OCI-M2 (cell line): Measurements from ENCODE around the gene MAST4.

Source experiments
- DNase-seq: peaks from one replicate; lab custom pipeline; 2025; ENCODE audit not compliant: unreplicated experiment; lab: John Stamatoyannopoulos, UW

Gene MAST4

DNA sequence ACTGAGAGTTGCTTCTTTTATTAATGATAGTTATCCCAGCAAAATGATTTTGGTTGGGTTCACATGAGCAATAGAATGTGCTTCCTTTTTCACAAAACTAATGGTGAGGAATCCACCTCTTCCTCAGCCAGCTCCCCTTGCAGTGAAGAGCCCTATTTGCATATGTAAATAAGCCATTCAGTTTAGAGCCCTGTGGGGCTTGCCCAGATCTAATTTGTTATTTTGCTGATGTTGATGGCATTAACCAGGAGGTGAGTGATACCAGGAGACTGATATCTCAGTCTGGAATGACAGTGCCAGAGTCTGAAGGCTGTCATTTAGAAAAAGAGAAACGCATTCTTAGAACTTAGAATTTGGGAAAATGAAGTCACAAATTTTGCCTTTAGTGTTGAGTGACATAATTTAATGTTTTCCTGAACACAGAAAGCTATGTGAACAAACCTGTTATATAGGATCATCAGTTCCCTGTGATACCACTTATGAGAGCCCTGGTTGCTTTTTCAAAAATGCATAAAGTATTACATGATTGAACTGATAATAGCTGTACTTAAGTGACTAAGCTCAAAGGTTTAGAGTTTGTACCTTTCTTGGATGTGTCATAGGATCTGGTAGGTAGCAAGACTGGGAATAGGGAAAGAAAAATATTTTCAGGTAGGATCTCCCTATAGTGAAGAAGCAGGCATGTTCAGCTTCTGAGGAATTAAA is 271.6 kb downstream of the MAST4 start:
- DNase-seq: no peak

- no peak for DNase-seq
Observed at GRCh38 chr5:66869347-66869746, 273.2 kb downstream of the MAST4 start.

DNA sequence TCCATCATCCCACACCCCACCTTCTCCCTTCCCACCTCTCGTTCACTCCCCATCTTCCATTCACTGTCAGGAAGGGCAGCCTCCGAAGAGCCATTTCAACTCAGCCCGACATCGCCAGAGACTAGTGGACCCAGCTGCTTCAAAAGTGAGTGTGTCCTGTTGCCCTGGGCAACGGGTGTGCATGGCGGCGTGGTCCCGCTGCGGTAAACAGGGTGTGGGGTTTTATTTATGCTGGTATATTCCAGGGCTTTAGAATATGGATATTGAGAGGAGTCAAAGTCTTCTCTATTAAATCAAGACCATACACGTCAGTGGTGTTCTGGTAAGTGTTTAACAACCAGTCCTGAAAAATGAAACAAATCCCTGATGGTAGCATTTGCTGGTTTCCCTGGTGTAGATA is 274.5 kb downstream of the MAST4 start:
- DNase-seq: no peak

- DNase-seq: no peak
Observed at GRCh38 chr5:66871651-66872050, 275.5 kb downstream of the MAST4 start.

GRCh38 chr5:66872736-66873331 is 276.6 kb downstream of the MAST4 start:
- no peak for DNase-seq

DNA sequence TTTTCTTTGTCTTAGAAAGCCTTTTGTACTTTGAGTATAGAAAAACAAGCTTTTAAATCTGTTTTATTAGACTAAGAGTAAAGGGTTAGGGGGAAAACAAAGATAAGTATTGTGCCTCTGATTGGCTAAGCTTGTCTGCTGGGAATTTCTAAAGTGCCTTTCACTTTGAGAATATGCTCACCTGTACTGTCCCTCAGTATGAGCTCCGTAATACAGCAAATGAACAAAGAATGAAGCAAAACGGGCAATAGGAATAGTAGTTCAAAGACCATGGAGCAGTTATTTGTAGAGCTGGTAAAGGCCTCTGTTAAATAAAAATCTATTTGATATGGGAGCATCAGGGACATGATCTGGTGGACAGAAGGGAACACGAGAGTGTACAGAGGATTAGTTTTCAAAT is 277.8 kb downstream of the MAST4 start:
- DNase-seq: no peak

DNA sequence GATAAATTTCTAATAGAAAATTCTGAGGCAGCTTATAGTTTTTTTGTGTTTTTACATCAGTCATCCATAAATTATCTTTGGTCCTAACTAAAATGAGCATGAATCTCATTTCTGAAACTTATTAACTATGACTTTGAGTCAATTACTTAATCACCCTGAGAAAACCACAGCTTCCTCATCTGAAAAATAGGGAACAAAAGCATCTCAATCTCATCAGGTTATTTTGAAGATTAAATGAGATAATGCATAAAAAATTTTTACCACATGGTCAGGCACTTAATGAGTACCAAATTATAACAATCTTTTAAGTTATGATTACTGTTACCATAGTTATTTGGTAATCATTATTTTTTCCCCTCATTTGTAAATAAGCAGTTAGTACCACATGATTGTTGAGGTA is 279.1 kb downstream of the MAST4 start:
- no peak for DNase-seq

DNA sequence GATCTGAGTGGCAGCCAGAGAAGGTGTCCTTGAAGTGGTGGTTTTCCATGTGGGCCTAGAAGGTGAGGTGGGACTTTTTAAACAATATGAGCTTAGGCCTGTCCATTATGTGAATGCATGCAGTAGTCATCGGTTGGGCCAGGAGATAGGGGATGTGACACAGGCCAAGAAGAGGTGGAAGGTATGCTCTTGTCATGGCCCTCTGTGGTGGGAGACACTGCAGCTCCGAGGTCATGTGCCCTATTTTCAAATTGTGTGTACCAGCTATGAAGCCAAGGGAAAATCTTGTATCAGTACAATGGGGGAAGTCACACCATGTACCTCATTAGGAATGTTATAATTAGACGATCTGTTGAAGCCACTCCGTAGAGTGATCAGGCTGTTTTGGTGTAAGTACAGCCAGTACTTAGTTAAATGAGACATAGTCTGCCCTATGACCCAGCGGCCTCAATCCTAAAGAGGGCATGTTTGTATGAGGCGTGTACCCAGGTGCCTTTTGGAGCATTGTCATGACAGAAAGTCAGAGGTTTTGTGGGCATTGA is 280.1 kb downstream of the MAST4 start:
- no peak for DNase-seq

DNA sequence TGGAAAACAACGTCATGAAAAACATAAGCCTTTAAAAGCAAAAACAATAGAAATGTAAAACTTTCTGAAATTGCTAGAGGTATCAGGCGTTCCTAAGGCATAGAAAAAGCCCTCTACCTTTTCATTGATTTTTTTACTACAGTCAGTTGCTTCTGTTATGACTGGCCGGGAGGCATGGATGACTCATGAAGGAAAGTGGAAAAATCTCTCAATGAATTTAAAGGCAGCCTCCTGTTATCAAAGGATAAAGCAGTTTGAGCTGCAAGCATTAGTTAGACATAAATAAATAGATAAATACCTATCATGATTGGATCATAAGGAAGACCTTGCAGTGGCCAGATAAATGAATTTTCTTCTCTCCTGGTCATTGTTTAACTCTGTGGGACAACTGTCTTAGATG is 281.6 kb downstream of the MAST4 start:
- no peak for DNase-seq

DNA sequence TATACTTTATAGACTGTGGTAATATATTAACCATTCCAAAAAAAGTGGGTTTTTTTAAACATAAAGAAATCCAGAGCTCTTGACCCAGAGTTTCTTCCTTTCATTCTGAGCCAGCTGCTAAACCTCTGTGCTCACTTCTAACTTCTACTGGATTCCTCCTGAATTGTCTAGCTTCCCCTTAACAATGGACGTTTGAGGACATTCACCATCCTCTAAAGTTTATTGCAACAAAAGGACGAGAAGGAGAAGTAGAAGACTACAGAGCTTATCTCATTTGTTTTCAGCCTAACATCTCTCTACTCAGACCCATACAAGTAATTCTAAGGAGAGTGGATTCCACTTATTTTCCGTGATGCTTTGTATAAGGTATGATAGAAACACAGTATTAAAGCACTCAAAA is 284.2 kb downstream of the MAST4 start:
- DNase-seq: no peak

DNA sequence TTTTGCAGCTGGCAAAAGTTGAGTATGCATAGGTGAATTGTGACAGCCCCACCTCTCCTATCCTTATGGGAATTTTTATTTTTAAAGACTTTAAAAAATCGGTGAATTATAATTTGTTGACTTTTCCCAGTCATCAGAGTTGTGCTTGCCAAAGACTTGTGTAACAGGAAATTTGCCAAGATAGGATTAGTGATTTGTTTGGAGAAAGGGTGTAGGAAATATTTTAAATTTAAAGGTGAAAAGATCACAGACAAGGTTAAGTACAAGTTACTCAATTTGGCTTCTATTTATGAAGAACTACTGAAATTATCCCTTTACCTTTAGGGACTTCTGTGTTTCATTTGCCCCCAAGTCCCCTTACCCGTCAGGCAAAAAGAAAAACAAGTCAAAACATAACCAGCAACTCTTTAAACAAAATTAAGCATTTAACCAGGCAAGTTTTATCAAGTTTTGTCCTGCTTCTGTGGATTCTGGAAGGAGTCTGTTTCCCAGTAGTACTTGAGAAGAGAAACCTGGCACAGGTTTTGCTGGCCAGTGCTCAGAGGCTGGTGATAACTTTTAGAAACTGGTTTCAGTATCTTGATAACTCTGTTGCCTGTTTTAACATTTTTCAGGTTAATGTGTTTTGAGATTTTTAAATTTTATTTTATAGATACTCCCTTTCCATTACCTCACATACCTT is 285.4 kb downstream of the MAST4 start:
- DNase-seq: no peak

DNA sequence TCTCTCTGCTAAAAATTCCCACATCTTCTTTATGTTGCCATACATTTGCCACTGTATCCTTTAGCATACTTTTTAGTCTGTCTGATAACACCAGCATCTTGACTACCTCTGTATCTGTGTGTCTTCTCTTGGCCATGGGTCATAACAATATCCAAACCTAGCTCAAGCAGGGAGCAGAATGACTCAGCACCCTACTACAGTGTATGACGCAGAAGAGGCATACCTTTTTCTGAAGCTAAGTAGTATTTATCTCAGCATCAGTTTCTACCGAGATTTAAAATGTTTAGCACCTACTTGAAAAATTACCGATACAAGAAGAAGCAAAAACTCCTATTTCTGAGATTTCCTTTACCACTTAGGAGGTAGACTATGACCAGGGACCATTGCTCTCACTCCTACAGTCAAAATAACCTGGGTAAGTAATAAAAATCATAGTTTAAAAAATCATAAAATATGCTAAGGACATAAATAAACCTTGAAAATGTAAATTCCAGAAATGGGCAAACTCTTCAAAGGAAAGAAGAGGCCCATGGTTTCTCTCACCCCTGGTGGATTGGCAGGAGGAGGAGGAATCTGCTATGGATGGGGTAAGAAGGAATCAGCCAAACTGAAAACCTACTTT is 286.5 kb downstream of the MAST4 start:
- DNase-seq: no peak

DNA sequence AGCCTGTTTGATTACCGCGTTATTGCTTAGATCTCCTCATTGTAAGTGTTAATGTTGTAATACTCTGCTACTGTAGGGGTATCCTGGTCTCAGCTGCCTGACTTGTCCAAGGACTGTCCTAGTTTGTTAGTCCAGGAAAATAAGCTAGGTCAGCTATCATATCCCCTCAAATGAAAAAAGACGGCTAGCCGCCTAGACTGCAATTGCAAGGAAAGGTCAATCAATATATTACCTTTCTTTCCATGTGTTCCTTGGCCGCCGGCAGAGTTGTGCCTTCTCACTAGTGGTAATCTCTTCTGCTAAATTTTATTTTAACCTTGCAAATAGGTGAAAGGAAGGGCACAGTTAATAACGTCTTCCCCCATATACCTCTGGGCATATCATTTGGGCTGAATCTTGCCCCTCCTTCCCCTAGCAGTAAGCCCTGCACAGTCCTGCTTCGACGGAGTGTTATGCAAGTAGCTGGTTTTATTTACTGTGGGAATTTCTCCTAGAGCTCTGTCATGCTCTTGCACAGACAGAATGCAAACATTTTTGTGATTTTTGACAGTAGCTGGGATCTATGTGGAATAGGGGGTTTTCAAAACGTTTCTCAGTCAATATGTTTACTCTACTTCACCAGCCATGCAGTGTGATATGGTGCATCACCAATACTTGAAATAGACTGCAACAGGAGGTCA is 288.5 kb downstream of the MAST4 start:
- DNase-seq: no peak

- DNase-seq: no peak
Observed at GRCh38 chr5:66886941-66887340, 290.7 kb downstream of the MAST4 start.

- no peak for DNase-seq
Observed at GRCh38 chr5:66888613-66889012, 292.4 kb downstream of the MAST4 start.

DNA sequence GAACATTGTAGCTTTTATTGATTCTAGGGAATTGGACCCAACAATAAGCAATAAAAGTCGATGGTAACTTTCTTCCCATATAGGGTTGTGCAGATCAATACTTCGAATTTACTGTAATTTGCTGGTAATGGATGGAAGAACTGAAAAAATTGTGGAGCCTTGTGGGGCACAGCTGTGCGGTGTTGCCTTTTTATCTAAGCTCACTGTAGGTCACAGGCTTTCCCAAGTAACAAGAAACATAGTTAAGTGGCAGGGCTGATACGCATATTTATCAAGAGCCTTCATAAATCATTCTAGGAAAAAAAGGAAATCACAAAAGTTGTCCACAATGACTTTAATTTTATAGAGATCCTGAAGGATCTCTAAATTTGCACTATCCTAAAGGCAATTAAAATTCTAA is 292.9 kb downstream of the MAST4 start:
- DNase-seq: no peak

DNA sequence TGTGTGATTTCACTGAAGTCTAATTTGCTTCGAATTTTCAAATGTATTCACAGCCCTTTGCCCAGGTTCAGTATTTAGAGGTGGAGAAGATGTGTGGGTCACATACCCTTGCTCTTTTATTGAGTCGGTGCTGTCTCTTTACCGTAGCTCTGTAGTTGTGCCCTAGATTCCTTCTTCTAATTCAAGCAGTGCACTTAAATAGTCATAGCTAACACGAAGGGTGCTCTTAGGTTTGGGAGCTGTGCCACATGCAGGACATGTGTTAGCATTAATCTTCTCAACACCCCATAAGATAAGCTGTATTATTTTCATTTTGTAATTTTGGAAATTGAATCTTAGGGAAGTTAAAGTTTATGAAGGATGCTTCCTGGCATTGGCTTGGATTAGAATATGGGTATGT is 293.3 kb downstream of the MAST4 start:
- DNase-seq: no peak

GRCh38 chr5:66891184-66891925 is 295.2 kb downstream of the MAST4 start:
- no peak for DNase-seq

DNA sequence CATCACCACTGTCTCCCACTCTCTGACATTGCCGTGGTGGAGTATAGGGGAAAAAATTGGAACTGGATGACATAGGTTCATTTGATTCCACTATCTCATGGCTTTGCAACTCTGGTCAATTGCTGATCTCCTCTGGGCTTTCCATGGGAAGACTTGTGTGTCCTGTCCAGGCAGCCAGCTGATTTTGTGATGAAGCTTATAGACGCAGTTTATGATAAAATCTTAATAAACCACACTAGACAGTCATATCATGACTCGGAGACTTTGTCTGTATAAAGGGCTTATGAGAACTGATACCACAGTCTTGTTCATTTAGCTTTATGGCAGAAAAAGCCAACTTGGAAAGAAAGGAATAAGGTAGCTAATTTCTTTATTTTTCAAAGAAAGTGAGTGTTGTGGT is 296.5 kb downstream of the MAST4 start:
- DNase-seq: no peak

DNA sequence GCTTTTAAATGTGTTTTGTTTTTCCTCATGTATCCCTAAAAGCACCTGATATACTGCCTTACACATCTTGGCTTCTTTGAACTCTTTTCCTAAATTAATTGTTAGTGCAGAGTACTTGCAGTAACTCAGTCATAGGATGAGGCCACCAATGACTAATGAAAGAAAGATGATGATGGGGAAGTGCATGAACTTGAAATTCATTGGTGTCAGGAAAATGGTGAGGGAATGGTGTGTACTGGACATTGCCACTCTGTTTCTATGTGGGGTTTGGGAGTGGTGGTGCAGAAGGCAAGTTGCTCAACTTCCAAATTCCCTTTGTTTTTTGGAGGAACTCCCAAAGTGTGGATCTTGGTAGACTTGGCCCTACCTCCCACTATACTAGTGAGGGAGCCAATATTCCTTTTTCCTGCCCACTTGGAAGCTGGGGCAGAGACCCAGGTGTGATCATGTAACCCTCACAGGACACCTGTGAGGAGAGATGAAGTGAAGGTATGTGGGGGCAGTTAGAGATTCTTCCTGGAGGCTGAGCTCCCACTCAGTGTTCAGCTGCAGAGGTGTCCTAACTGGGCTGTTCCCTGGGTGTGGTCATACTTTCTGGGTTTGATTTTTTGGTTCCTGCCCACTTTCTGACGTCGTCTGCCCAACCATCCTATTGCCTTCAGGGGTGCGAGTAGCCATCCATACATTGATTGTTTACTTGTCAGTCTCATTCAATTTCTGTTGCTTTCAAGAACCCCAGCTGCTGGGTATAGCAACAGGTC is 298.5 kb downstream of the MAST4 start:
- DNase-seq: no peak
